IPS DF 6.9 (cell line): ENCODE data around the gene FMN2.

Experiments
- DNase-seq: peaks from one replicate; pipeline ENCODE4 v3.0.0-alpha.2; 2013; ENCODE audit warnings: low read depth, low spot score
- H3K27ac ChIP-seq: one replicate; pipeline ENCODE4 v1.5.1; 2013; ENCODE audit warnings: low read length, control low read depth
- H3K27me3 ChIP-seq: 2 replicates; pipeline ENCODE4 v1.6.1; 2013; ENCODE audit warnings: mild to moderate bottlenecking, low read length; ENCODE audit not compliant: control insufficient read depth, insufficient read depth
- H3K36me3 ChIP-seq: 2 replicates; pipeline ENCODE4 v1.6.1; 2013; ENCODE audit warnings: low read length; ENCODE audit not compliant: control insufficient read depth, insufficient read depth
- H3K4me1 ChIP-seq: 2 replicates; pipeline ENCODE4 v1.6.1; 2013; ENCODE audit warnings: low read length; ENCODE audit not compliant: control insufficient read depth, insufficient read depth
- H3K4me3 ChIP-seq: 2 replicates; pipeline ENCODE4 v1.5.1; 2013; ENCODE audit warnings: mild to moderate bottlenecking, low read length
- H3K9me3 ChIP-seq: 2 replicates; pipeline ENCODE4 v1.6.1; 2013; ENCODE audit warnings: low read length, inconsistent platforms; ENCODE audit not compliant: control insufficient read depth, insufficient read depth
- WGBS: extraction: QIAGEN DNeasy Blood & Tissue Kit; methylation state at CpG from one replicate; pipeline ENCODE4 v1.1.7; 2013; ENCODE audit warnings: mixed read lengths, missing lambda C conversion rate; ENCODE audit not compliant: insufficient read length, insufficient coverage; 5-methylcytosine and 5-hydroxymethylcytosine counted together

The FMN2 gene

DNA sequence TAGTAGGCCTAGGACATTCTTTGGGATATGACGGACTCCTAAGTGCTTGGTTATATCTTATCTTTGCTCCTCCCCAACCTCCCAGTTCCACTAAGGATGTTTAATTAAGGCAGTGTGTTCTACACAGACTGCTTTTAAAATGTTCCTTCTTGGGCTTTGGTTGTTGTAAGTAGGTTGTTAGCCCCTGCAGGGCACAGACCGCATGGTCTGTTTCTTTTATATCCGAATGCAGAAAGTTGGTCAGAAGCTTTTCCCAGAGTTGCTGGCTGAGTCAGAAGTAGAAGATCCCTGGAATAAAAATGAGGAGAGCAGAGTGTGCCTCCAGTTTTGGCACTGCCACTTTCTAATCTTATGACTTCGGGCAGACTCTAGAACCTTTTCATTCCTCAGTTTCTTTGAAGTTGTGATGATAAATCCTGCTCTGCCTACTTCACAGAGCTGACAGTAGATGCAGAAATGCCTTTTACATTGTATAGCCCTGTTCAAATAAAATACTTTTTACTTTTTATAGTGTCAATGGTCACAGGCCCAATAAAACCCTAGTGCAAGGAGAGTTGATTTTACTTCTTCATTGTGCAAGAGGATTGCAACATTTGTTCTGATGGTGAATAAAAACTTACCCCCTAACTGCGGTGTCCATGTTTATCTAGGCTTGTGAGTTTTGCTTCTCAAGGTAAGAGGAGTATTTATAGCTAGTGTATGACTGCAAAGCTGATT lies 18.4 kb downstream of the FMN2 start:
- Histone ChIP-seq H3K4me1 (no peaks in the 10 kb centered on the region), H3K27me3 (no peaks in the 10 kb centered on the region), H3K4me3 (no peak overlapping the region), H3K27ac (no peak overlapping the region), H3K36me3 (no peaks in the 10 kb centered on the region), H3K9me3 (no peaks in the 10 kb centered on the region)
- WGBS: no CpG with 5 or more reads among the region's 5 CpGs
- DNase-seq: no peak

DNA sequence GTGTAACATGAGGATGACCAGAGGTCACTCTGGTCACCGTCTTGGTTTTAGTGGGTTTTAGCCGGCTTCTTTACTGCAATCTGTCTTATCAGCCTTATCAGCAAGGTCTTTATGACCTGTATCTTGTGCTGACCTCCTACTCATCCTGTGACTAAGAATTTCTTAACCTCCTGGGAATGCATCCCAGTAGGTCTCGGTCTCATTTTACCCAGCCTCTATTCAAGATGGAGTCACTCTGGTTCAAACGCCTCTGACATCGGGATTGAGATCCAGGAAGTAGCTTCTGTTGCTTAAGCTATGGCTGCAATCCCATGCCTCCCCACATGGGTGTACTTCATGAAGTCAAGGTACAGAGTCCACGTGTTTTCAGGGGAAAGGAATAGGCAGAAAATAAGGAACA lies 19.9 kb downstream of the FMN2 start:
- Histone ChIP-seq H3K9me3 (no peaks in the 10 kb centered on the region), H3K4me3 (no peak overlapping the region), H3K27me3 (no peaks in the 10 kb centered on the region), H3K27ac (no peak overlapping the region), H3K4me1 (peaks cover 2% of the 10 kb centered on the region), H3K36me3 (no peaks in the 10 kb centered on the region)
- no peak for DNase-seq
- WGBS: no CpG with 5 or more reads among the region's 6 CpGs

DNA sequence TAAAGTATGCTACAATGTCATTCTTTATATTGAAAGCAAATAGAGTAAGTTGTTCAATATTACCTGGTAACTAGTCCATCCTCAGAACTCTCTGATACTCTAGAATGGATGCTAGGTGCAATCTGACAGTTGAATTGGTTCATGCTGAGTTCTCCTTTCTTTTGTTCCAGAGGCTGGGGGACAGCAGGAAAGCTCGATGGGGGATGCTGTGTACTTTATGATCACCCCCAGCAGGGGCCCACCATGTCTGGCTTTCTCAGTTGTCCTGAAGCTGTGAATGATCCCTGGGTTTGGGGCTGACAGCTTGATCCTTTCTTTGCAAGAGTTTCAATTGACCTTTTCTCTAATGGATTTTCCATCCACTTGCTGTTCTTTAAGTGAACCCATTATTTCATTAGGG lies 22.5 kb downstream of the FMN2 start:
- Histone ChIP-seq H3K4me1 (peaks cover 2% of the 10 kb centered on the region), H3K27me3 (no peaks in the 10 kb centered on the region), H3K36me3 (no peaks in the 10 kb centered on the region), H3K27ac (no peak overlapping the region), H3K4me3 (no peak overlapping the region), H3K9me3 (no peaks in the 10 kb centered on the region)
- no peak for DNase-seq
- WGBS: no CpG with 5 or more reads among the region's 1 CpG

DNA sequence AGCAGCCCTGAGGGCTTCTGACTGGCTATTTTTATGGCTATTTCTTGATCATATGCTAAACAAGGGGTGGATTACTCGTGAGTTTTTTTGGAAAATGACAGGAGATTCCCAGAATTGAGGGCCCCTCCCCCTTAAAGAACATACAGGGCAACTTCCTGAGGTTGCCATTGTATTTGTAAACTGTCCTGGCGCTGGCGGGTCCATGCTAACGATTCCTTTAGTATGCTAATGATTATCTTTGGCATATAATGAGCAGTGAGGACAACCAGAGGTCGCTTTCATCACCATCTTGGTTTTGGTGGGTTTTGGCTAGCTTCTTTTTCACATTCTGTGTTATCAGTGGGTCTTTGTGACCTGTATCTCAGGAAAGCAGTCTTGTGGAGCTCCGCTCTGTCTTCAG lies 24.1 kb downstream of the FMN2 start:
- WGBS: no CpG with 5 or more reads among the region's 6 CpGs
- Histone ChIP-seq H3K36me3 (no peaks in the 10 kb centered on the region), H3K27me3 (no peaks in the 10 kb centered on the region), H3K4me1 (peaks cover 2% of the 10 kb centered on the region), H3K9me3 (no peaks in the 10 kb centered on the region), H3K27ac (no peak overlapping the region), H3K4me3 (no peak overlapping the region)
- DNase-seq: no peak

DNA sequence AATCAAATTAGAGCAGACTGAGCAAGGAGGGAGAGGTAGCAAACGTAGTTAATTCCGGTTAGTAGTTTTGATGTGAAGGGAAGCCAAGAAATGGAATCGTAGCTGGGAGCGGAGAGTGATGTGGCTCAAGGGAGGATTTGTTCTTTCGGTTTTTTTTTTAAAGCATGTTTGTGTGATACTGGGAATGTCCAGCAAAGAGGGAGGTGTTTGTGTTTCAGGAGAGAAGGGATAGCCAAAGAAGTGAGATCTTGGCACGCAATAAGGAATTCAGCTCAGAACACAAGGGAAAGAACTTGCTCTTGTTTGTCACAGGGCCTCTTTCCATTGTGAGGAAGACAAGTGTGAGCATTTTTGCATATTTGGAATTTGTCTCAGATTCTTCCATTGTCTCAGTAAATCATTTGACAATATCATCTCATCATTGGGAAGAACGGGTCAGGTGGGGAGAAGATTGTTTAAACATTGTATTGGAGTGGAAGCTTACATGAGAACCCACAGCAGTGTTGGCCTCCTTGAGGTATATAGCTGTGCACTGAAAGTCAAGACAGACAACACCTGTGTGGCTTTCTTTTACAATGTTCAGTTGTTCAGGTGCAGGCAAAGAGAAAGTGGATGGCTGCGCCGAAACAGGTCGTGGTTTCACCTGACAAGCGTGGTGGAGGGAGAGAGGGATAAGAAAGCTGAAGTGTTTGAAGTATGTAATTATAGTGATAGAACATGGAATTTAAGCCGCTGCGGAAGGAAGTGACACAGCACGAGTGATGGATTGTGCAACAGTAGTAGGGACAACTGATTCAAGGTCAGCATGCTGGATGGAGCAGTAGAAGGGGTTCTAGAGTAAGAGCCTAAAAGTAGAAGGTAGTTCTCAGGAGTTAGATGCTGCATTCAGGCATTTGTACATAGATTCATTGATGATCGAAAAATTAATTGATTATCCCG lies 25.4 kb downstream of the FMN2 start:
- Histone ChIP-seq H3K9me3 (no peaks in the 10 kb centered on the region), H3K27me3 (no peaks in the 10 kb centered on the region), H3K36me3 (no peaks in the 10 kb centered on the region), H3K27ac (no peak overlapping the region), H3K4me3 (no peak overlapping the region), H3K4me1 (peaks cover 2% of the 10 kb centered on the region)
- DNase-seq: no peak
- no CpG with 5 or more reads among the region's 16 CpGs for WGBS

DNA sequence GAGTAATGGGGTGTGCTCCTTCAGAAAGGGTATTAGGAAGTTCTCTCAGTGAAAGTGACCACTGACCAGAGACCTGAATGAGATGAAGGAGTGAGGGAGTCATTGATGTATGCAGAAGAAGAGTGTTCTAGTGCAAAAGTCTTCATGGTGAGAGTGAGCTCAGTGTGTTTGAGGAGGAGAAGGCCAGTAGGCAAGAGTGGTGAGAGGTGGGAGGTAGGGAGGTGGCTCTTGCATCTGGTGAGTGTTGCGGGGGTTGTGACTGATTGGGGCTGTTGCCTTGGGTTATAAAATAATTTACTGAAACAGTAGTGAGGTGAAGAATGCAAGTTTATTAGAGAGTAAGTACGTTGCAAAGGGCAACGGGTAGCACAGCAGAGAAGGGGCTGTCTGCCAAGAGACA lies 26.2 kb downstream of the FMN2 start:
- Histone ChIP-seq H3K27me3 (no peaks in the 10 kb centered on the region), H3K9me3 (no peaks in the 10 kb centered on the region), H3K36me3 (no peaks in the 10 kb centered on the region), H3K4me1 (peaks cover 2% of the 10 kb centered on the region), H3K4me3 (no peak overlapping the region), H3K27ac (no peak overlapping the region)
- DNase-seq: no peak
- WGBS: no CpG with 5 or more reads among the region's 3 CpGs

DNA sequence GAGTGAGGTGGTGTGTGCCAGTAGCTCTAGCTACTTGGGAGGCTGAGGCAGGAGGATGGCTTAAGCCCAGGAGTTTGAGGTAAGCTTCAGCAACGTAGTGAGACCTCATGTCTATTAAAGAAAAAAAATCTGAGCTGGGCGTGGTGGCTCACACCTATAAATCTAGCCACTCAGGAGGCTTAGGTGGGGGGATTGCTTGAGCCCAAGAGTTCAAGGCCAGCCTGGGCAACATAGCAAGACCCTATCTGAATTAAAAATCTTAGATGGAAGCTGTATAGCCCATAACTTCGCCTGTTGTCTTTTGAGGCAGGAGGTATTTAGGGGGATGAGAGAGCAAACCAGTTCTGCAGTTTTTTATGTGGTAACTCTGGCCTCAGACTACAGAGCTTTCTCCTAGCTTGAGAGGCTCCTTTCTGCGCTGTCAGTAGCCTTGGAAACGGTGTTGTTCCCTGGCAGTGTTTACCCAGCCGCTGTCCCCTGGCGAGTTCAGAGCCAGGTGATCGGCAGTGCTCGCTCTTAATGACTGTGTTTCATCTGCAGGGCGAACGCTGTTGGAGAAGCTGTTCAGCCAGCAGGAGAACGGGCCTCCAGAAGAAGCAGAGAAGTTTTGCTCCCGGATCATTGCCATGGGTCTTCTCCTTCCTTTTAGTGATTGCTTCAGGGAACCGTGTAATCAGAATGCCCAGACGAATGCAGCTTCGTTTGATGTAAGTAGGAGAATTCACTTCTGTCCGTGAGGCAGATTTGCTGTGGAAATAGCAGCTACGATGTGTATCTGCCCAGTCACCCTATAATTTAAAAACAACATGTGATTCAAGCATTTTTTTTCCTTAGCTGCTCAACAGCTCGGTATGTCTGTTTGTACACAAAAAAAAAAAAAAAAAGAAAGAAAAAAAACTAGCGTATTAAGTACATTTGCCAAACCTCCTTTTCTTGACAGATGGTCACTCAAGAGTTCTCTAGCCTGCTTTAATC lies 31.2 kb downstream of the FMN2 start:
- Histone ChIP-seq H3K4me1 (no peaks in the 10 kb centered on the region), H3K27me3 (no peaks in the 10 kb centered on the region), H3K36me3 (no peaks in the 10 kb centered on the region), H3K4me3 (no peak overlapping the region), H3K9me3 (no peaks in the 10 kb centered on the region), H3K27ac (no peak overlapping the region)
- no peak for DNase-seq
- WGBS: no CpG with 5 or more reads among the region's 20 CpGs

DNA sequence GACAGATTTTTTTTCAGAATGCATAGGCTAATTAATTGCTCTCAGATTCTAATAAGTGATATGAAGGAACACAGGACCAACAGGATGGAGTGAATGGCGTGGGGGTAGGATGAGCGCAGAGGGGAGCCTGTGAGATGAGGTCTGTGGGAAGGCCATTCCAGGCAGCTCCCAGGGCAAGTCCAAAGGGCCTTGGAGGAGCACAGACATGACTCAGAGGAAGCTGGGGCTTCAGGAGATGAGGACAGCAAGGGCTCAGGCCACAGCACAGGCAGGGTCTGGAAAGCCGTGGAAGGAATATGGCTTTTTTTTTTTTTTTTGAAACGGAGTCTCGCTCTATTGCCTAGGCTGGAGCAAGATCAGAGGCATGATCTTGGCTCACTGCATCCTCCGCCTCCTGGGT lies 35.1 kb downstream of the FMN2 start:
- Histone ChIP-seq H3K27me3 (no peaks in the 10 kb centered on the region), H3K9me3 (no peaks in the 10 kb centered on the region), H3K36me3 (no peaks in the 10 kb centered on the region), H3K4me3 (no peak overlapping the region), H3K4me1 (no peaks in the 10 kb centered on the region), H3K27ac (no peak overlapping the region)
- no peak for DNase-seq
- no CpG with 5 or more reads among the region's 6 CpGs for WGBS

DNA sequence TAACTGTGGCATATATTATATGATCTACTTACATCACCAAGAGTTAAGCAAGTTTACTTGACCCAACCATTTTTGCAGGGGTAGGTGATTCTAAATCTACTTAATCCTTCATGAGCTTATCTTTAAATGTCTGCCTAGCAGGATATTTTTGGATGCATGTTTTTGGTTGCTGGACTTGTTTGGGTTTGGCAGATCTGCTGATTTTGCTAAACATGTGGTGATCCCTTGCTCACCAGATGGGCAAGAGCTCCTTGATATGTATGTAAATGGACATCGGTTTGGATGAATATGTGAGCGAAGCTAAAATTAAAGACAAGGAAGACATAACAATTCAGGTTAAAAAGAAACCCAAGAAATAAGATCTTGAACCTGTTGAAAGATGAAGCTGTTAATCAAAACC lies 36.7 kb downstream of the FMN2 start:
- Histone ChIP-seq H3K4me1 (no peaks in the 10 kb centered on the region), H3K36me3 (no peaks in the 10 kb centered on the region), H3K27ac (no peak overlapping the region), H3K27me3 (no peaks in the 10 kb centered on the region), H3K9me3 (no peaks in the 10 kb centered on the region), H3K4me3 (no peak overlapping the region)
- no CpG with 5 or more reads among the region's 2 CpGs for WGBS
- no peak for DNase-seq

DNA sequence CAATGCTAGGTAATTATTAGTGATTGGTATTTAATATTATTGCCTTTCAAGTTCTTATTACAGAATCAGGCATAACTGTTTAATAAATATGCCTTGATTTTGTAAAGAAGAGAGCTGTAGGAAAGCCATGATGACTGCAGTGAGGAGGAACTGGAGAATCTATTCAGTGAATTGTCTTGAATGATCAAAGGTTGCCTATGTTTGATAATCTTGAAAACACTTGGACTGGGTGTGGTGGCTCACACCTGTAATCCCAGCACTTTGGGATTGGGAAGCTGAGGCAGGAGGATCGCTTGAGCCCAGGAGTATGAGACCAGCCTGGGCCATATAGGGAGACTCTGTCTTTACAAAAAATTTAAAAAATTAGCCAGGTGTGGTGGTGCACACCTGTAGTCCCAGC lies 42.4 kb downstream of the FMN2 start:
- Histone ChIP-seq H3K27me3 (no peaks in the 10 kb centered on the region), H3K27ac (no peak overlapping the region), H3K4me1 (no peaks in the 10 kb centered on the region), H3K4me3 (no peak overlapping the region), H3K36me3 (no peaks in the 10 kb centered on the region), H3K9me3 (no peaks in the 10 kb centered on the region)
- WGBS: no CpG with 5 or more reads among the region's 1 CpG
- no peak for DNase-seq
